COLO829 (cell line): ENCODE data around the gene ENHO.

ENCODE experiments used
- DNase-seq: peaks from one replicate; pipeline ENCODE4 v3.0.0; 2012; ENCODE audit warnings: low spot score

The ENHO gene

GRCh38 chr9:34522971-34523797, at the start of gene ENHO:
TSS of gene ENHO (minus strand) at chr9:34522990. CDS start at chr9:34521695, 1,295 bp downstream.
- peak; percentile 91 for DNase-seq

- DNase-seq = no peak
Observed at GRCh38 chr9:34572092-34572491, 49.3 kb upstream of the ENHO start.

GRCh38 chr9:34571481-34571810, 48.7 kb upstream of the ENHO start:
- DNase-seq = no peak

- no peak for DNase-seq
Observed at GRCh38 chr9:34570809-34571480, 48.2 kb upstream of the ENHO start.

GRCh38 chr9:34570376-34570775, 47.6 kb upstream of the ENHO start:
- no peak for DNase-seq

- no peak for DNase-seq
Observed at GRCh38 chr9:34568774-34569173, 46.0 kb upstream of the ENHO start.

- DNase-seq = no peak
Observed at GRCh38 chr9:34568133-34568532, 45.3 kb upstream of the ENHO start.

- no peak for DNase-seq
Observed at GRCh38 chr9:34566972-34567371, 44.2 kb upstream of the ENHO start.

GRCh38 chr9:34566322-34566721, 43.5 kb upstream of the ENHO start:
- no peak for DNase-seq

GRCh38 chr9:34565856-34566255, 43.1 kb upstream of the ENHO start:
- DNase-seq = no peak

- DNase-seq = no peak
Observed at GRCh38 chr9:34564617-34565016, 41.8 kb upstream of the ENHO start.

GRCh38 chr9:34563262-34563661, 40.5 kb upstream of the ENHO start:
- DNase-seq = no peak

- DNase-seq = no peak
Observed at GRCh38 chr9:34562135-34562745, 39.5 kb upstream of the ENHO start.

GRCh38 chr9:34560599-34561214, 37.9 kb upstream of the ENHO start:
- no peak for DNase-seq

- peak; percentile 60 for DNase-seq
Observed at GRCh38 chr9:34559624-34560455, 37.0 kb upstream of the ENHO start.

- no peak for DNase-seq
Observed at GRCh38 chr9:34558919-34559623, 36.3 kb upstream of the ENHO start.

- DNase-seq = no peak
Observed at GRCh38 chr9:34558364-34558763, 35.6 kb upstream of the ENHO start.

GRCh38 chr9:34557426-34558321, 34.9 kb upstream of the ENHO start:
- DNase-seq = no peak

- no peak for DNase-seq
Observed at GRCh38 chr9:34556949-34557348, 34.2 kb upstream of the ENHO start.

GRCh38 chr9:34555936-34556525, 33.2 kb upstream of the ENHO start:
- no peak for DNase-seq
